GM12801 (cell line): ENCODE results near the gene GNAT1.

Experiments used
- TF ChIP-seq, protein P1 (sequence below): IDR thresholded peaks from one replicate; pipeline ENCODE4 v1.5.1; 2011; ENCODE audit warnings: control low read depth; ENCODE audit not compliant: insufficient read length; ENCODE audit errors: extremely low read depth

The GNAT1 gene

GRCh38 chr3:50164481-50164880 is 26.9 kb upstream of the GNAT1 start:
- TF ChIP-seq, protein P1, sequence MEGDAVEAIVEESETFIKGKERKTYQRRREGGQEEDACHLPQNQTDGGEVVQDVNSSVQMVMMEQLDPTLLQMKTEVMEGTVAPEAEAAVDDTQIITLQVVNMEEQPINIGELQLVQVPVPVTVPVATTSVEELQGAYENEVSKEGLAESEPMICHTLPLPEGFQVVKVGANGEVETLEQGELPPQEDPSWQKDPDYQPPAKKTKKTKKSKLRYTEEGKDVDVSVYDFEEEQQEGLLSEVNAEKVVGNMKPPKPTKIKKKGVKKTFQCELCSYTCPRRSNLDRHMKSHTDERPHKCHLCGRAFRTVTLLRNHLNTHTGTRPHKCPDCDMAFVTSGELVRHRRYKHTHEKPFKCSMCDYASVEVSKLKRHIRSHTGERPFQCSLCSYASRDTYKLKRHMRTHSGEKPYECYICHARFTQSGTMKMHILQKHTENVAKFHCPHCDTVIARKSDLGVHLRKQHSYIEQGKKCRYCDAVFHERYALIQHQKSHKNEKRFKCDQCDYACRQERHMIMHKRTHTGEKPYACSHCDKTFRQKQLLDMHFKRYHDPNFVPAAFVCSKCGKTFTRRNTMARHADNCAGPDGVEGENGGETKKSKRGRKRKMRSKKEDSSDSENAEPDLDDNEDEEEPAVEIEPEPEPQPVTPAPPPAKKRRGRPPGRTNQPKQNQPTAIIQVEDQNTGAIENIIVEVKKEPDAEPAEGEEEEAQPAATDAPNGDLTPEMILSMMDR = no peak

GRCh38 chr3:50164984-50165909 is 26.2 kb upstream of the GNAT1 start:
- TF ChIP-seq, protein P1 = no peak

DNA sequence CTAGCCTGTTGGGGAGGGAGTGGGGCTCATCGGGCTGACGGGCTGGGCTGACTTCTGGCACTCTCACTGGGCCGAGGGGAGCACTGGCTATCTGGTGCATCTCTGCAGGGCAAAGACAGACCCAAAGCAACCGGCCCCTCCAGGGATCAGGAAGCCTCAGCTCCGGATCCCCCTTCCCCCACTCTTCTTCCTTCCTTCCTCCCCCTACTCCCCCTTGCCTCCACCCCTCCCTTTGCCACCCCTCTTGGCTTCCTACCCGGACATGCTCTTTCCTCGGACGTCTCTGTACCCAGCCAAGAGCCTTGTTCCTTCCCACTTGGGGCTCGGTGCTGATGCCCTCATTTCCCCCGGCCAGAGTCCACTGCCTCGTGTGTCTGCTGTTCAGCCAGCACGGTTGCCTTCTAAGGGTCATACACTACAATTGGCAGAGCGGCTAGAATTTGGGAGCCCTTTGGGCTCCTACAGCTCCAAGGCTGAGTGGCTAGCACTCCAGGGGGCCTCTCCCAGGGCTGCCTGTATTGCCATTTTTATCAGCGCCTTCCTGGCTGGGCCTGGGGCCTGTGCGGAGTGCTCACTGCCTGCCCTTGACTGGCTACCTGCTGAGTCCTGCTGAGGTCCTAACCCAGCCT is 25.4 kb upstream of the GNAT1 start:
- TF ChIP-seq, protein P1 = no peak

- TF ChIP-seq, protein P1 = no peak
Observed at GRCh38 chr3:50166620-50167019, 24.8 kb upstream of the GNAT1 start.

DNA sequence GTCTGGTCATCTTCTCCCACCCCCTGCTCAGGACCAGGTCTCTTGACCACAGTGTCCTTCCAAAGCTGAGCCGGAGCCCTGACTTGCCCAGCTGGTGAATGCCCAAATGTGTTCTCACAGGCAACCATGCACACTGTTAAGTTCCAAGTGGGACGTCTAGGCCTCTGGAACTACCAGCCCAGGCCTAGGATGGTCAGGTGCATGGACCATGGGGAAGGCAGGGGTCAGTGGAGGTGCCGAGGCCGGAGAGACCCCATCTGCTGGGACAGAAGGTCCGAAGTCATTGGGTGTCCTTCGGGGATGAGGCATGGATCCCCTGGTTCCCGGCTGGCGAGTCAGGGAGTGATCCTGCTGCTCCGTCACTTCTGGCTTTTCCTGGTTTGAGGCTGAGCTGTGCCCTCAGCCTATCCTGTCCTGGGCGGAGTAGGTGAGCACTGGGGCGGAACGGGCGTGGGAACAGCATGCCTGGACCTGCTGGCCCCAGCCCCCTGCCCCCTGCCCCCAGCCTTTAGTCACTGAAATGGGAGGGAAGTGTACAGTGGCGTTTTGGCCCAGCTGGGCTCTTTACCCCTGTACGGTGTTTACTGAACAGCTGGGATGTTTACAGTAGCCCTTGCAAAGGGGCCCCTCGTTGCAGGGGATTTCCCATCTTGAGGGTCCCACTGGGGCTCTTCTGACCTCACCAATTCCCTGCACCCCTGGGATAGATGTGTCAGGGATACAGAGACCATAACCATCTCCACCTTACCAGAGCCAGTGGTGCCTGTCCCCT is 24.2 kb upstream of the GNAT1 start:
- TF ChIP-seq, protein P1 = no peak

DNA sequence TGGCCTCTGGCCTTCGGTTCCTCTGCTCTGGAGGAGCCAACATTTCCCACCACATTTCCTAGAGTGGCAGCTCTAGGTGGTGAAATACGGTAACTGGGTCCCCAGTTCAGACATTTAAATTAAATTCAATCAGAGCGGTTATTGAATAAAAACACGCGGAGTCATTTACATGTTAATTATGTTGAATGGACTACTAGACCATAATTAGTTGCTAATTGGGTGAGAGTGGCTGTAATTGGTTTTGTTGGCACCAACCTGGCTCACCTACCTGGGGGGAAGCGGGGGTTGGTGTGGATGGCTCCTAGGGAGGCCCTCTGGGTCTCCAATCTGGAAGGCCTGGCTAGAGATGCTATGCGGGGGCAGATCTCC is 23.6 kb upstream of the GNAT1 start:
- TF ChIP-seq, protein P1 = no peak

DNA sequence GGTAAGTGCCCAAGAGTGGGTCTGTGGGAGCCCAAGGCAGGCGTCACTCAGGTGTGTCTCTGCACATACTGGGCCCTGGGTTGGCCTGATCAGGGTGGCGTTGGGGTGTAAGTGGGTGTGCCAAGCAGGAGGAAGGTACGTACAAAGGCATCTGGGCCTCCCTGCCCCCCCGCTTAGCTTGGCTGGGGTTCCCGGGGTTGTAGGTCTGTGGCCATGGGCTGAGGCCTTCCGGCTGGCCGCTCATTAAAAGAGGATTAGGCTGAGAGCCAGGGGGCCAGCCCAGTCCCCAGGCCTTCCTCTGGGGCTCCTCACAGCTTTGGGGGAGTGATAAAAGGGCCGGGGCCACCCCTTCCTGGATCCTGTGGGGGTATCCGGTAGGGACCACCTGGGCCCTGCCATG is 23.0 kb upstream of the GNAT1 start:
- TF ChIP-seq, protein P1 = no peak
